SK-N-SH treated with all-trans-retinoic acid at 6 μM for 48 hours (cell line): ENCODE measurements around the gene FBXW11.

Experiments
- CSDC2 ChIP-seq: fragments of 250-450 bp; sonication (Bioruptor Pico); IDR thresholded peaks from 2 replicates; pipeline ENCODE4 v1.5.0; 2020; ENCODE audit warnings: mild to moderate bottlenecking, moderate library complexity
- PPARA ChIP-seq: fragments of 250-450 bp; sonication (Bioruptor Pico); IDR thresholded peaks from 2 replicates; pipeline ENCODE4 v1.5.0; 2020; ENCODE audit warnings: mild to moderate bottlenecking, borderline replicate concordance
- SNAI2 ChIP-seq: fragments of 250-450 bp; sonication (Bioruptor Pico); IDR thresholded peaks from 2 replicates; pipeline ENCODE4 v1.5.0; 2020; ENCODE audit warnings: mild to moderate bottlenecking, moderate library complexity
- ZC3H10 ChIP-seq: fragments of 250-450 bp; sonication (Bioruptor Pico); IDR thresholded peaks from 2 replicates; pipeline ENCODE4 v1.5.1; 2021; ENCODE audit warnings: mild to moderate bottlenecking, moderate library complexity
- ZFP30 ChIP-seq: fragments of 450-650 bp; formaldehyde crosslinking; IDR thresholded peaks from 2 replicates; pipeline ENCODE4 v1.5.0; 2022; ENCODE audit warnings: mild to moderate bottlenecking, moderate library complexity
- TF ChIP-seq, protein P1 (sequence below): fragments of 250-450 bp; sonication (Bioruptor Pico); IDR thresholded peaks from 2 replicates; pipeline ENCODE4 v1.8.0; 2020; ENCODE audit warnings: mild to moderate bottlenecking, moderate library complexity, borderline replicate concordance
- TF ChIP-seq, protein P2 (sequence below): fragments of 250-450 bp; sonication (Bioruptor Pico); IDR thresholded peaks from 2 replicates; pipeline ENCODE4 v1.5.1; 2020; ENCODE audit warnings: low read depth, mild to moderate bottlenecking, moderate library complexity

DNA sequence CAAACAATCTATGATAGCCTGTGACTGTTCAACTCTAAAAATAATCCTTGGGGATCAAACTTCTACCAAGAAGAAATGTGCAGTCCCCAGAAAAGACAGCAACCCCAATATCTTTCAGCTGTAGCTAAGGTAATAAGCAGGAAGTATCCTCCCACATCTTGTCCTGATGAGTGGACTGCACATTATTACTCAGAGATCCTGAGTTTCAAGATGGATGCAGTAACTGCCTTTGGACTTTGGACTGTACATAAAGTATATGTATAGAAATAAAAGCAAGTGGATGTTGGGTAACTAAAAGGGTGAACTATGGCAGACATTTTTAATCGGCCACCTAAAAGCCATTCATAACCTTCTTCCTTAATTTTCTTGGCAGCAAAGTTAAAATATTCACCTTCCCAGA is 175.8 kb downstream of the FBXW11 start:
- no peak for TF ChIP-seq ZC3H10 (CRISPR knock-in tag)
- TF ChIP-seq, protein P1, sequence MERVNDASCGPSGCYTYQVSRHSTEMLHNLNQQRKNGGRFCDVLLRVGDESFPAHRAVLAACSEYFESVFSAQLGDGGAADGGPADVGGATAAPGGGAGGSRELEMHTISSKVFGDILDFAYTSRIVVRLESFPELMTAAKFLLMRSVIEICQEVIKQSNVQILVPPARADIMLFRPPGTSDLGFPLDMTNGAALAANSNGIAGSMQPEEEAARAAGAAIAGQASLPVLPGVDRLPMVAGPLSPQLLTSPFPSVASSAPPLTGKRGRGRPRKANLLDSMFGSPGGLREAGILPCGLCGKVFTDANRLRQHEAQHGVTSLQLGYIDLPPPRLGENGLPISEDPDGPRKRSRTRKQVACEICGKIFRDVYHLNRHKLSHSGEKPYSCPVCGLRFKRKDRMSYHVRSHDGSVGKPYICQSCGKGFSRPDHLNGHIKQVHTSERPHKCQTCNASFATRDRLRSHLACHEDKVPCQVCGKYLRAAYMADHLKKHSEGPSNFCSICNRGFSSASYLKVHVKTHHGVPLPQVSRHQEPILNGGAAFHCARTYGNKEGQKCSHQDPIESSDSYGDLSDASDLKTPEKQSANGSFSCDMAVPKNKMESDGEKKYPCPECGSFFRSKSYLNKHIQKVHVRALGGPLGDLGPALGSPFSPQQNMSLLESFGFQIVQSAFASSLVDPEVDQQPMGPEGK (CRISPR knock-in tag) = no peak
- TF ChIP-seq, protein P2, sequence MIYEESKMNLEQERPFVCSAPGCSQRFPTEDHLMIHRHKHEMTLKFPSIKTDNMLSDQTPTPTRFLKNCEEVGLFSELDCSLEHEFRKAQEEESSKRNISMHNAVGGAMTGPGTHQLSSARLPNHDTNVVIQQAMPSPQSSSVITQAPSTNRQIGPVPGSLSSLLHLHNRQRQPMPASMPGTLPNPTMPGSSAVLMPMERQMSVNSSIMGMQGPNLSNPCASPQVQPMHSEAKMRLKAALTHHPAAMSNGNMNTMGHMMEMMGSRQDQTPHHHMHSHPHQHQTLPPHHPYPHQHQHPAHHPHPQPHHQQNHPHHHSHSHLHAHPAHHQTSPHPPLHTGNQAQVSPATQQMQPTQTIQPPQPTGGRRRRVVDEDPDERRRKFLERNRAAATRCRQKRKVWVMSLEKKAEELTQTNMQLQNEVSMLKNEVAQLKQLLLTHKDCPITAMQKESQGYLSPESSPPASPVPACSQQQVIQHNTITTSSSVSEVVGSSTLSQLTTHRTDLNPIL = no peak
- no peak for TF ChIP-seq ZFP30 (CRISPR knock-in tag)
- no peak for TF ChIP-seq SNAI2 (CRISPR knock-in tag)
- no peak for TF ChIP-seq PPARA (CRISPR knock-in tag)
- no peak for TF ChIP-seq CSDC2
